ENCODE measurements around the gene TEKT1. TPM values are rescaled to one million over a fixed set of nuclear protein-coding genes. Genes with fewer than 3 reads are reported as not detected.

The TEKT1 gene
- total RNA-seq, 3 donors from 2014 or later (not counting 1 experiment from before 2014, with no cell fraction given) = not detected

DNA sequence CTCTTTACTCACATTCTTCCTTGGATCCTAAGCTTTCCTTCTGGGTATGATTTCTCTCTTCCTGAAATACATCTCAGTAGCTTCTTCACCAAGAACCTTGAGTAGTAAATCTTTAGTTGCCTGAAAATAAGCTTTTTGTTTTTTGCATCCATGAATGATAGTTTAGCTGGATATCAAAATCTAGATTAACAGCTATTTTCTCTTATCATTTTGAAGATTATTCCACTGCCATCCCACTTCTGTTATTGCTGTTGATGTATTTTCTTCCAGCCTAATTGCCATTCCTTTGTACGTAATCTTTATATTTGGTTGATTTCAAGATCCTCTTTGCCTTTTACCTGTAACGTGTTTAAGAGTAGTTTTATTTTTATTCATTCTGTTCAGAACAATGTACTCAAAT is 63.1 kb downstream of the TEKT1 start:
- intact Hi-C loops (cut with micrococcal nuclease) = no loop called here
- Histone ChIP-seq H3K27me3 (ENCODE audit: control insufficient read depth, insufficient read depth, low read length) (no peaks in the 10 kb centered on the region), H3K4me1 (ENCODE audit: control insufficient read depth, insufficient read depth, low read length) (no peaks in the 10 kb centered on the region), H3K27ac (ENCODE audit: low read length) (no peak overlapping the region), H3K4me3 (ENCODE audit: low read length) (no peak overlapping the region), H3K36me3 (ENCODE audit: control insufficient read depth, insufficient read depth, low read length) (peaks cover 95% of the 10 kb centered on the region), H3K9me3 (ENCODE audit: control insufficient read depth, insufficient read depth, low read length) (peaks cover 10% of the 10 kb centered on the region)
- H3K27me3 Mint-ChIP-seq (ENCODE audit: low read depth in 2 of 2) = peaks cover 4 to 5% of the 10 kb centered on the region in 2 donors
- H3K9me3 Mint-ChIP-seq = peaks cover 7 to 15% of the 10 kb centered on the region in 2 donors
- no peak overlapping the region for H3K27ac Mint-ChIP-seq
- WGBS (ENCODE audit: insufficient coverage) = 100% methylated on average over 1 of the region's 2 CpGs
- no peak overlapping the region for H3K4me3 Mint-ChIP-seq
- no peak for TF ChIP-seq CTCF (IDR thresholded peaks at IDR 0.05)
- H3K4me1 Mint-ChIP-seq = peaks cover 4 to 8% of the 10 kb centered on the region in 2 donors
- peaks cover 83% of the 10 kb centered on the region for H3K36me3 Mint-ChIP-seq
- ATAC-seq (no peak), DNase-seq (no peak)

DNA sequence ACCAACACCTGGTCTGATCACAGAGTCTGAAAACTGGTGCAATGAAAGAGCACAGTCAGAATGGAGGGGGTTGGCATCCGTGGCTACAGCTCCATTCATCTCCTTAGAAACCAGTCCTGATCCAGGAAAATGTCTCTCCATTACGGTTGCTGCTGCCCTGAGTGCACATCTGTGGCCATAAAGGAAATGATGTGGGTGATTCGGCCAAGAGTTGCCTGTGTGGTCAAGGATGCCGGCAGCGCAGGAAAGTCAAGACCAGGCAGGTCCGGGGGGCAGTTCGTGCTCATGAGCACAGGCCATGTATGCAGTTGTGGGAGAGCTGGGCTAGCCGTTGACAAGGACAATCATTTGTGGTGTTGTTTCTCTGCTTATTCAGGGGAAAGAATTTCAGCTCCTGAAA is 69.8 kb downstream of the TEKT1 start:
- 96% methylated on average over 8 of the region's 8 CpGs for WGBS (ENCODE audit: insufficient coverage)
- ATAC-seq (no peak), DNase-seq (no peak)
- Mint-ChIP-seq H3K36me3 (peaks cover 38% of the 10 kb centered on the region), H3K4me1 (peaks cover 29 to 39% of the 10 kb centered on the region in 2 donors), H3K9me3 (peaks cover 0 to 2% of the 10 kb centered on the region in 2 donors), H3K27ac (no peak overlapping the region), H3K27me3 (ENCODE audit: low read depth in 2 of 2) (no peaks in the 10 kb centered on the region), H3K4me3 (no peak overlapping the region)
- Histone ChIP-seq H3K4me3 (ENCODE audit: low read length) (no peak overlapping the region), H3K27me3 (ENCODE audit: control insufficient read depth, insufficient read depth, low read length) (no peaks in the 10 kb centered on the region), H3K36me3 (ENCODE audit: control insufficient read depth, insufficient read depth, low read length) (peaks cover 78% of the 10 kb centered on the region), H3K9me3 (ENCODE audit: control insufficient read depth, insufficient read depth, low read length) (no peaks in the 10 kb centered on the region), H3K4me1 (ENCODE audit: control insufficient read depth, insufficient read depth, low read length) (peaks cover 21% of the 10 kb centered on the region), H3K27ac (ENCODE audit: low read length) (no peak overlapping the region)
- intact Hi-C loops (cut with micrococcal nuclease) = no loop called here
- TF ChIP-seq CTCF (IDR thresholded peaks at IDR 0.05) = no peak

- Histone ChIP-seq H3K4me1 (ENCODE audit: control insufficient read depth, insufficient read depth, low read length) (peaks cover 57% of the 10 kb centered on the region), H3K27ac (ENCODE audit: low read length) (no peak overlapping the region), H3K36me3 (ENCODE audit: control insufficient read depth, insufficient read depth, low read length) (peaks cover 44% of the 10 kb centered on the region), H3K9me3 (ENCODE audit: control insufficient read depth, insufficient read depth, low read length) (no peaks in the 10 kb centered on the region), H3K4me3 (ENCODE audit: low read length) (no peak overlapping the region), H3K27me3 (ENCODE audit: control insufficient read depth, insufficient read depth, low read length) (no peaks in the 10 kb centered on the region)
- WGBS (ENCODE audit: insufficient coverage) = 97% methylated on average over 2 of the region's 2 CpGs
- Mint-ChIP-seq H3K4me3 (peak overlapping the region; percentile 68), H3K4me1 (peaks cover 60% of the 10 kb centered on the region in 2 donors), H3K27ac (peak overlapping the region; percentile 91 to 97), H3K27me3 (ENCODE audit: low read depth in 2 of 2) (no peaks in the 10 kb centered on the region), H3K9me3 (no peaks in the 10 kb centered on the region), H3K36me3 (peaks cover 11% of the 10 kb centered on the region)
- ATAC-seq (no peak), DNase-seq (no peak)
- intact Hi-C loops (cut with micrococcal nuclease) = loop anchor here (10.0 kb wide), 1 partner anchor 257 kb away; the partner anchor contains the start of gene RNASEK
- no peak for TF ChIP-seq CTCF (IDR thresholded peaks at IDR 0.05)
Measured at GRCh38 chr17:6757747-6758146, 73.8 kb downstream of the TEKT1 start.

DNA sequence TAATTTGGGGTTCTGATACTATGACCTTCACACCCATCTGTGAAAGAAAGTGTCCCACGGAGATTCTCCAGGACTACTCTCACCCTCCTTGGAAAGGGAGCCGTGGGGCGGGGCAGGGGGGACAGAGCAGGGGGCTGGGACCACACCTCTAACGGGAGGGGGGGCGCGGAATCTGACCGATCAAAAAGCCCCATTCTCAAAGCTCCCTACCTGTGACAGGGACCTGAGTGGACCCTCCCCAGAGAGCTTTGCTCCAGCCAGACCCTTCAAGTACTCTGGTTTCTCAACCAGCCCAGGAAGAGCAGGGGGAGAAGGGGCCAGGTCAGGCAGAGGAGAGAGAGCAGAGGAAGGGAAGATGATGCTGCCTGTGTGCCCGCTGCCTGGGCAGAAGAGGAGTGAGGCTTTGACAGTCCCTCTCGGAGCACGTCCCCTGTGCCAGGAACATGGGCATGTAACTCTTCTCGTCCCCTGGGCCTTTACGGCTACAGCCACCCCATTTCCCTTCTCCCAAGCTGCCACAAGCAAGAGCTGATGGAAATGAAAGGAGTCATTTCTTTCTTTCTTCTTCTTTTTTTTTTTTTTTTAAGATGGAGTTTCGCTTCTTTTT is 75.0 kb downstream of the TEKT1 start:
- Histone ChIP-seq H3K27ac (ENCODE audit: low read length) (peak overlapping the region; percentile 85), H3K9me3 (ENCODE audit: control insufficient read depth, insufficient read depth, low read length) (no peaks in the 10 kb centered on the region), H3K4me1 (ENCODE audit: control insufficient read depth, insufficient read depth, low read length) (peaks cover 62% of the 10 kb centered on the region), H3K27me3 (ENCODE audit: control insufficient read depth, insufficient read depth, low read length) (no peaks in the 10 kb centered on the region), H3K4me3 (ENCODE audit: low read length) (peak overlapping the region; percentile 60), H3K36me3 (ENCODE audit: control insufficient read depth, insufficient read depth, low read length) (peaks cover 32% of the 10 kb centered on the region)
- H3K36me3 Mint-ChIP-seq = peaks cover 4% of the 10 kb centered on the region
- intact Hi-C loops (cut with micrococcal nuclease) = loop anchor here (10.0 kb wide), 1 partner anchor 258 kb away; the partner anchor contains the start of gene RNASEK
- H3K27ac Mint-ChIP-seq = peak overlapping the region; percentile 91 to 97
- ATAC-seq = no peak
- H3K4me3 Mint-ChIP-seq = peak overlapping the region; percentile 99
- no peaks in the 10 kb centered on the region for H3K27me3 Mint-ChIP-seq (ENCODE audit: low read depth in 2 of 2)
- peak in 1 of 2 donors; percentile 29 for DNase-seq
- WGBS (ENCODE audit: insufficient coverage) = 8% methylated on average over 10 of the region's 13 CpGs
- TF ChIP-seq CTCF (IDR thresholded peaks at IDR 0.05) = no peak
- H3K9me3 Mint-ChIP-seq = no peaks in the 10 kb centered on the region
- peaks cover 62 to 69% of the 10 kb centered on the region in 2 donors for H3K4me1 Mint-ChIP-seq

Data from natural killer cell (primary cell).